ENCODE data around the gene ATM.

- no peak for TF ChIP-seq POLR2A (IDR thresholded peaks at IDR 0.05; ENCODE audit: low read depth, low read length)
- TF ChIP-seq POLR2AphosphoS5 (IDR thresholded peaks at IDR 0.05; ENCODE audit: low read depth, low read length) = no peak
These were observed 148.1 kb downstream of the ATM start for GRCh38 chr11:108370990-108371389.

Data from GM12892 (cell line).